Activated B cell treated with CpG ODN at 0.5 μM for 24 hours (primary cell): ENCODE measurements around the gene THEMIS. TPM values are rescaled to one million over a fixed set of nuclear protein-coding genes. Genes with fewer than 3 reads are reported as not detected.
"Not testable (repeated sequence)": the region's sequence is repeated elsewhere in the genome, so short reads cannot be mapped to it uniquely, and the experiment has no call there.

Source experiments
- ATAC-seq: fragments of 200-7000 bp; cut with Tn5 transposase; one replicate; pipeline ENCODE4 v1.10.0; 2021; ENCODE audit warnings: low read depth, mild to moderate bottlenecking, moderate library complexity
- CTCF ChIA-PET: fragments of 350-600 bp; sonication (Branson Sonifier 250); formaldehyde crosslinking; loops from one replicate; lab custom pipeline; 2021; ENCODE audit warnings: antibody characterized with exemption; lab: Charles Lee
- POLR2A ChIA-PET: fragments of 350-600 bp; sonication (Branson Sonifier 250); formaldehyde crosslinking; loops from one replicate; lab custom pipeline; 2021; ENCODE audit warnings: antibody characterized with exemption; lab: Charles Lee
- DNase-seq: peaks from one replicate; pipeline ENCODE4 v3.0.0; 2022
- H3K27ac Mint-ChIP-seq: one replicate; pipeline ENCODE4 v1.8.0; 2020; ENCODE audit warnings: mixed read lengths
- H3K27me3 Mint-ChIP-seq: one replicate; pipeline ENCODE4 v1.8.0; 2021; ENCODE audit warnings: mixed read lengths
- H3K36me3 Mint-ChIP-seq: one replicate; pipeline ENCODE4 v1.8.0; 2021; ENCODE audit warnings: low read depth, mixed read lengths
- H3K4me1 Mint-ChIP-seq: one replicate; pipeline ENCODE4 v1.8.0; 2021; ENCODE audit warnings: mixed read lengths
- H3K4me3 Mint-ChIP-seq: one replicate; pipeline ENCODE4 v1.8.0; 2020; ENCODE audit warnings: mild to moderate bottlenecking, mixed read lengths
- H3K9me3 Mint-ChIP-seq: one replicate; pipeline ENCODE4 v1.8.0; 2020; ENCODE audit warnings: mixed read lengths
- CTCF ChIP-seq: fragments of 200-600 bp; IDR thresholded peaks from one replicate; pipeline ENCODE4 v1.8.0; 2022; ENCODE audit warnings: antibody characterized with exemption, mild to moderate bottlenecking
- intact Hi-C: fragments of 100-400 bp; cut with micrococcal nuclease; formaldehyde crosslinking; loops from one replicate; pipeline ENCODE4 v1.15.1; 2024
- total RNA-seq: library from RNA; stranded (reverse); gene quantifications from 2 replicates; pipeline ENCODE4 v1.2.3, GENCODE V29; 2022

Gene THEMIS
- total RNA-seq, 1 donor from 2014 or later = not detected

GRCh38 chr6:127933852-127934840 is 33.3 kb upstream of the THEMIS start:
- no peak for TF ChIP-seq CTCF
- Mint-ChIP-seq H3K9me3 (peaks cover 8% of the 10 kb centered on the region), H3K27me3 (no peaks in the 10 kb centered on the region), H3K27ac (no peak overlapping the region), H3K4me3 (no peak overlapping the region), H3K4me1 (no peaks in the 10 kb centered on the region), H3K36me3 (no peaks in the 10 kb centered on the region)
- CTCF ChIA-PET = no interaction called here
- DNase-seq = no peak
- intact Hi-C loops = no loop called here
- POLR2A ChIA-PET = no interaction called here
- no peak for ATAC-seq

DNA sequence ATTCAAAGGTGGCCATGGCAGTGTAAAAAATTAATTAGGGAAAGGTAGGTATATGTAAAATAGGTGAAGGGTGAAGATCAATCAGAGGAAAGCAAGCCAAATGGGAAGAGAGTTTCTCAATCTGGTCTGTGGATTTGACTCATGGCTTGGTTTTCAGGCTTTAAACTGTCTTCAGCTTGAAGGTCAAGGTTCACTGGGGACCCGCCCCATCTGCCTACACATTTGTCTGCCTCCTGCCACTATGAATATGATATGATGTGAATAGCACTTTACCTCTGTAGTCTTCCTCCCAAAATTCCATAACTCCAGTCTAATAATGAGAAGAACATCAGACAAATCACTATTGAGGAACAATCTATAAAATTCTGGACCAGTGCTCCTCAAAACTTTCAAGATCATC is 32.3 kb upstream of the THEMIS start:
- Mint-ChIP-seq H3K4me3 (no peak overlapping the region), H3K27me3 (no peaks in the 10 kb centered on the region), H3K27ac (no peak overlapping the region), H3K36me3 (no peaks in the 10 kb centered on the region), H3K9me3 (peaks cover 12% of the 10 kb centered on the region), H3K4me1 (no peaks in the 10 kb centered on the region)
- ChIA-PET POLR2A (no interaction called here), CTCF (no interaction called here)
- no peak for ATAC-seq
- intact Hi-C loops = no loop called here
- TF ChIP-seq CTCF = no peak
- no peak for DNase-seq

DNA sequence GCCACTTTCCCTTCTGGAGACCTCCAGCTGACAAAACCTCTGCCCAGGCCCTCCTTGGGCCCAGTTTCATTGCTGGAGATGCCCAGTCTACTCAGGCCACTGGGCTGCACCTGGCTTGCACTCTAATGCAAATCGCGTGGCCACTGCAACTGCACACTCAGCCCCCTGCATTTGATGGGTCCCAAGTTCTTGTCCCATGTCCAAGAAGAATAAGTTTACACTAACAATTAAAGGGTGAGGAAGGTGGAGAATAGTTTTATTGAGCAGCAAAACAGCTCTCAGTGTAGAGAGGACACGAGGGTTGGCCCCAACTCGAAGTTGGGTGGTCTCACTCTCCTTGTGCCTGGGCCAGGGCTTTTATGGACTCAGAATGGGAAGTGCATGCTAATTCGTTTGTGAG is 31.9 kb upstream of the THEMIS start:
- ChIA-PET POLR2A (no interaction called here), CTCF (no interaction called here)
- Mint-ChIP-seq H3K9me3 (peaks cover 13% of the 10 kb centered on the region), H3K27me3 (no peaks in the 10 kb centered on the region), H3K4me3 (no peak overlapping the region), H3K36me3 (no peaks in the 10 kb centered on the region), H3K4me1 (no peaks in the 10 kb centered on the region), H3K27ac (no peak overlapping the region)
- intact Hi-C loops = no loop called here
- no peak for TF ChIP-seq CTCF
- DNase-seq = no peak
- ATAC-seq = no peak

GRCh38 chr6:127926441-127926840 is 25.6 kb upstream of the THEMIS start:
- H3K4me3 Mint-ChIP-seq, DNase-seq, H3K27me3 Mint-ChIP-seq, H3K27ac Mint-ChIP-seq, H3K36me3 Mint-ChIP-seq, ATAC-seq, intact Hi-C loops, CTCF ChIA-PET, POLR2A ChIA-PET, H3K4me1 Mint-ChIP-seq: not testable (repeated sequence)
- H3K9me3 Mint-ChIP-seq = peaks cover 11% of the 10 kb centered on the region

DNA sequence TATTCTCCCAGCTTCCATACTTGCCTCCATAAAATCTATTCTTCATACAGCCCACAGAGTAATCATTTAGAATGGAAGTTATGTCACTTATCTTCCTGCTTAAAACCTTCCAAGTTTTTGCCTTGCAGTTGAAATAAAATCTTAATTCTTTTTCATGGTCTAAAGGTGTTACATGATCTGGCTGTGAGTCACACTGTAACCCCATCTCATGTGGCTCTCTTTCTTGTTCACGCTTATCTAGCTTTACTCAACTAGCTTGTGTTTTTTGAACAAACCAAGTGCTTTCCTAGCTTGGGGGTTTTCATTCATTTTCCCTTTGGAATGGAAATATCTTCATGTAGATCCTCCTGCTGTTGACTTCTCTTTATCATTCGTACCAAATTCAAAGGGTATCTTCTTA is 23.6 kb upstream of the THEMIS start:
- no peak overlapping the region for H3K4me3 Mint-ChIP-seq
- H3K9me3 Mint-ChIP-seq = peaks cover 11% of the 10 kb centered on the region
- intact Hi-C loops = no loop called here
- no peaks in the 10 kb centered on the region for H3K36me3 Mint-ChIP-seq
- H3K27me3 Mint-ChIP-seq = no peaks in the 10 kb centered on the region
- POLR2A ChIA-PET = no interaction called here
- no peak overlapping the region for H3K27ac Mint-ChIP-seq
- H3K4me1 Mint-ChIP-seq = no peaks in the 10 kb centered on the region
- no peak for TF ChIP-seq CTCF
- ATAC-seq (no peak), DNase-seq (no peak)
- CTCF ChIA-PET = no interaction called here
